PFSK-1 (cell line): ENCODE data around the gene PPM1L.

Source experiments
- FOXP2 ChIP-seq: optimal IDR thresholded peaks from 2 replicates; pipeline ENCODE3; 2011; ENCODE audit warnings: borderline replicate concordance, control low read depth, inconsistent platforms; ENCODE audit not compliant: insufficient read depth; ENCODE audit errors: extremely low read length, extremely low read depth
- POLR2AphosphoS5 ChIP-seq: IDR thresholded peaks from 2 replicates; pipeline ENCODE4 v1.6.1; 2012; ENCODE audit warnings: low read depth, mild to moderate bottlenecking, control low read depth, low read length, moderate library complexity
- REST ChIP-seq, 2 experiments: IDR thresholded peaks; 2 replicates each; pipeline versions ENCODE4 v1.6.1 to v1.8.0; 2011 to 2012; ENCODE audit warnings: low read depth in 2 of 2, low read length in 2 of 2, control low read depth in 1 of 2, inconsistent platforms in 1 of 2, mild to moderate bottlenecking in 1 of 2, moderate library complexity in 1 of 2; ENCODE audit not compliant: insufficient read depth in 1 of 2
- SIN3A ChIP-seq: IDR thresholded peaks from 2 replicates; pipeline ENCODE4 v1.6.1; 2012; ENCODE audit warnings: mild to moderate bottlenecking, low read length, moderate library complexity, borderline replicate concordance; ENCODE audit not compliant: insufficient read depth
- TAF1 ChIP-seq: IDR thresholded peaks from 2 replicates; pipeline ENCODE4 v1.6.1; 2012; ENCODE audit warnings: low read length, control low read depth, borderline replicate concordance; ENCODE audit not compliant: insufficient read depth

The PPM1L gene

GRCh38 chr3:160950954-160951353, 194.9 kb downstream of the PPM1L start:
- TF ChIP-seq REST (IDR thresholded peaks at IDR 0.05; ENCODE audit: insufficient read depth in 1 of 2, low read depth in 2 of 2, low read length in 2 of 2) (no peak), TAF1 (no peak), SIN3A (no peak), POLR2AphosphoS5 (no peak), FOXP2 (no peak)

- TF ChIP-seq TAF1 = no peak
- TF ChIP-seq POLR2AphosphoS5 = no peak
- no peak for TF ChIP-seq FOXP2
- no peak for TF ChIP-seq SIN3A
Observed at GRCh38 chr3:160951642-160952487, 195.8 kb downstream of the PPM1L start.

GRCh38 chr3:160953686-160954085, 197.7 kb downstream of the PPM1L start:
- no peak for TF ChIP-seq SIN3A
- TF ChIP-seq REST (IDR thresholded peaks at IDR 0.05; ENCODE audit: insufficient read depth in 1 of 2, low read depth in 2 of 2, low read length in 2 of 2) = no peak
- no peak for TF ChIP-seq TAF1
- TF ChIP-seq POLR2AphosphoS5 = no peak
- TF ChIP-seq FOXP2 = no peak

GRCh38 chr3:160956785-160957184, 200.8 kb downstream of the PPM1L start:
- TF ChIP-seq SIN3A = no peak
- no peak for TF ChIP-seq POLR2AphosphoS5
- TF ChIP-seq TAF1 = no peak
- no peak for TF ChIP-seq FOXP2
- TF ChIP-seq REST (IDR thresholded peaks at IDR 0.05; ENCODE audit: insufficient read depth in 1 of 2, low read depth in 2 of 2, low read length in 2 of 2) = no peak

- TF ChIP-seq REST (IDR thresholded peaks at IDR 0.05; ENCODE audit: insufficient read depth in 1 of 2, low read depth in 2 of 2, low read length in 2 of 2) = no peak
- TF ChIP-seq POLR2AphosphoS5 = no peak
- TF ChIP-seq TAF1 = no peak
- no peak for TF ChIP-seq SIN3A
- TF ChIP-seq FOXP2 = no peak
Observed at GRCh38 chr3:160960568-160960967, 204.5 kb downstream of the PPM1L start.
